CD14-positive monocyte (primary cell): Measurements from ENCODE around the gene SYPL1. TPM values are rescaled to one million over a fixed set of nuclear protein-coding genes. Genes with fewer than 3 reads are reported as not detected.

Experiments
- DNase-seq, 3 donors: peaks; one replicate each; pipeline ENCODE4 v3.0.0-alpha.2; 2011 to 2022
- H2AFZ ChIP-seq: 2 replicates; pipeline ENCODE4 v1.6.0; 2012; ENCODE audit warnings: mild to moderate bottlenecking, low read depth, low read length, inconsistent platforms; ENCODE audit not compliant: insufficient read depth, poor library complexity, severe bottlenecking
- H3K27ac ChIP-seq, 2 donors: 1 replicate in 1 of 2; 2 replicates in 1 of 2; pipeline ENCODE4 v1.5.1; 2012 to 2013; ENCODE audit warnings: low read length in 2 of 2, control low read depth in 1 of 2, inconsistent platforms in 1 of 2, low read depth in 1 of 2, mild to moderate bottlenecking in 1 of 2
- H3K27me3 ChIP-seq, 2 donors: one replicate each; pipeline versions ENCODE4 v1.6.0 to v1.6.1; 2011 to 2013; ENCODE audit warnings: low read length in 2 of 2; ENCODE audit not compliant: control insufficient read depth in 2 of 2, insufficient read depth in 2 of 2
- H3K36me3 ChIP-seq, 2 donors: replicated peaks in 1 of 2; 1 replicate in 1 of 2; 2 replicates in 1 of 2; pipeline versions ENCODE4 v1.5.1 to v1.6.1; 2012 to 2013; ENCODE audit warnings: low read length in 2 of 2, control low read depth in 1 of 2, inconsistent platforms in 1 of 2, mild to moderate bottlenecking in 1 of 2; ENCODE audit not compliant: insufficient read depth in 2 of 2, control insufficient read depth in 1 of 2
- H3K4me1 ChIP-seq, 2 donors: 1 replicate in 1 of 2; 2 replicates in 1 of 2; pipeline versions ENCODE4 v1.5.1 to v1.6.1; 2012 to 2013; ENCODE audit warnings: low read length in 2 of 2, control low read depth in 1 of 2, inconsistent platforms in 1 of 2, mild to moderate bottlenecking in 1 of 2, moderate library complexity in 1 of 2; ENCODE audit not compliant: insufficient read depth in 2 of 2, control insufficient read depth in 1 of 2
- H3K4me2 ChIP-seq: replicated peaks from 2 replicates; pipeline ENCODE3; 2012; ENCODE audit warnings: low read length, moderate library complexity, mild to moderate bottlenecking; ENCODE audit not compliant: poor library complexity, severe bottlenecking; ENCODE audit errors: extremely low read depth
- H3K4me3 ChIP-seq, 3 experiments: fragments of 200-600 bp in 1 of 3; sonication (generic) in 1 of 3; replicated peaks in 1 of 3; 1 replicate in 2 of 3; 2 replicates in 1 of 3; pipeline ENCODE4 v1.5.1; 2011 to 2013; ENCODE audit warnings: low read length in 3 of 3, mild to moderate bottlenecking in 3 of 3, control low read depth in 2 of 3, low read depth in 2 of 3, inconsistent platforms in 1 of 3, moderate library complexity in 1 of 3
- H3K79me2 ChIP-seq: 2 replicates; pipeline ENCODE4 v1.6.0; 2012; ENCODE audit warnings: mild to moderate bottlenecking, control low read depth, inconsistent platforms, low read length, moderate library complexity; ENCODE audit not compliant: insufficient read depth
- H3K9ac ChIP-seq: 2 replicates; pipeline ENCODE4 v1.6.0; 2017; ENCODE audit warnings: low read length, mild to moderate bottlenecking; ENCODE audit not compliant: insufficient read depth, poor library complexity, severe bottlenecking
- H3K9me3 ChIP-seq, 2 donors: replicated peaks in 1 of 2; 1 replicate in 1 of 2; 2 replicates in 1 of 2; pipeline versions ENCODE4 v1.5.1 to v1.6.1; 2012 to 2013; ENCODE audit warnings: low read length in 2 of 2, control low read depth in 1 of 2; ENCODE audit not compliant: control insufficient read depth in 1 of 2, insufficient read depth in 1 of 2
- H4K20me1 ChIP-seq: 2 replicates; pipeline ENCODE4 v1.6.0; 2012; ENCODE audit warnings: mild to moderate bottlenecking, low read length, control low read depth, moderate library complexity; ENCODE audit not compliant: insufficient read depth
- H3K27ac Mint-ChIP-seq, 7 donors: one replicate each; pipeline ENCODE4 v1.8.0; 2020; ENCODE audit warnings: mild to moderate bottlenecking in 7 of 7, mixed read lengths in 7 of 7, moderate library complexity in 6 of 7, inconsistent platforms in 2 of 7
- H3K27me3 Mint-ChIP-seq, 3 donors: one replicate each; pipeline ENCODE4 v1.8.0; 2021 to 2022; ENCODE audit warnings: low read depth in 3 of 3, mild to moderate bottlenecking in 3 of 3, mixed read lengths in 3 of 3, moderate library complexity in 3 of 3, inconsistent platforms in 1 of 3
- H3K36me3 Mint-ChIP-seq, 2 donors: one replicate each; pipeline ENCODE4 v1.8.0; 2020; ENCODE audit warnings: mixed read lengths in 2 of 2, inconsistent platforms in 1 of 2, mild to moderate bottlenecking in 1 of 2
- H3K4me1 Mint-ChIP-seq: one replicate; pipeline ENCODE4 v1.8.0; 2020; ENCODE audit warnings: mild to moderate bottlenecking, mixed read lengths
- H3K4me3 Mint-ChIP-seq, 2 donors: one replicate each; pipeline ENCODE4 v1.8.0; 2020; ENCODE audit warnings: mild to moderate bottlenecking in 2 of 2, mixed read lengths in 2 of 2, moderate library complexity in 1 of 2
- H3K9me3 Mint-ChIP-seq, 7 donors: one replicate each; pipeline ENCODE4 v1.8.0; 2020 to 2022; ENCODE audit warnings: mixed read lengths in 7 of 7, mild to moderate bottlenecking in 6 of 7, moderate library complexity in 6 of 7, inconsistent platforms in 2 of 7
- CTCF ChIP-seq: fragments of 200-600 bp; IDR thresholded peaks from one replicate; pipeline ENCODE4 v1.8.0; 2022; ENCODE audit warnings: antibody characterized with exemption, mild to moderate bottlenecking
- WGBS: methylation state at CpG from one replicate; pipeline ENCODE4 v1.1.5; 2013; ENCODE audit warnings: missing lambda C conversion rate; ENCODE audit not compliant: insufficient coverage; 5-methylcytosine and 5-hydroxymethylcytosine counted together
- intact Hi-C, 2 donors: fragments of 100-400 bp; cut with micrococcal nuclease; formaldehyde crosslinking; loops; one replicate each; pipeline versions ENCODE4 v1.15.0 to v1.15.1; 2023
- polyA plus RNA-seq, 3 donors: library from polyadenylated mRNA; depleted of rRNA in 1 of 3; unstranded in 2 of 3; stranded (reverse) in 1 of 3; fragments of 300-500 nt in 2 of 3; fragments of >200 nt in 1 of 3; fragmentation: Illumina TruSeq in 2 of 3; gene quantifications; 1 replicate in 2 of 3; 2 replicates in 1 of 3; pipeline ENCODE4 v1.2.3, GENCODE V29; 2012 to 2021

SYPL1 gene
- polyA plus RNA-seq, 3 donors = 22.3 to 82.1 (median 64.7) TPM

DNA sequence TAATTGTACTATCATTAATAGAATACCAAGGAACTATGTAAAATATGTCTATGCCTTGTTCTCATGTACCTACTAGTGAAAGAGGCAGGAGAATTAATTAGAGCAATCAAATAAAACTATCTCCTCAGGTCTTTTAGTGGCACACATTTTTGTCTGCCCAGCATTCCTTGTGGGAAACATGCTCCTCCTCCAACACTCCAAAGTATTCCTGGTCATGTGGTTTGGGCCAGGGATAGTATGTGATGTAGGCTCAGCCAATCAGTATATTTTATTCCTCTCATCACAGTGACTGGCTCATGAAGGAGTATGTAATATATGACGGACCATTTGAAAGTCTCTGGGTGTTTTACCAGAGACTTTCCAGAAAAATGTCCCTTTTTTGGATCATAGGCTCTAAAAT lies 16.7 kb upstream of the SYPL1 start:
- H3K4me1 Mint-ChIP-seq = peaks cover 9% of the 10 kb centered on the region
- H3K27ac Mint-ChIP-seq = no peak overlapping the region
- H3K27ac ChIP-seq = no peak overlapping the region
- H3K9me3 Mint-ChIP-seq = peaks cover 0 to 3% (median 0%) of the 10 kb centered on the region in 7 donors
- peaks cover 5 to 8% (median 5%) of the 10 kb centered on the region in 3 donors for H3K27me3 Mint-ChIP-seq
- H3K4me3 Mint-ChIP-seq = no peak overlapping the region
- intact Hi-C loops = no loop called here
- H3K4me3 ChIP-seq = no peak overlapping the region
- H3K79me2 ChIP-seq = no peaks in the 10 kb centered on the region
- no peaks in the 10 kb centered on the region for H3K9me3 ChIP-seq
- H3K9ac ChIP-seq = no peak overlapping the region
- H3K36me3 Mint-ChIP-seq = no peaks in the 10 kb centered on the region
- H3K4me2 ChIP-seq = no peak overlapping the region
- H2AFZ ChIP-seq = no peak overlapping the region
- no peak for TF ChIP-seq CTCF
- no peak for DNase-seq
- H3K4me1 ChIP-seq = peaks cover 8 to 12% of the 10 kb centered on the region in 2 donors
- no peaks in the 10 kb centered on the region for H3K27me3 ChIP-seq
- no peaks in the 10 kb centered on the region for H4K20me1 ChIP-seq
- WGBS = 100% methylated on average over 1 of the region's 1 CpG
- no peaks in the 10 kb centered on the region for H3K36me3 ChIP-seq

GRCh38 chr7:106127984-106128780 lies 16.1 kb upstream of the SYPL1 start:
- Histone ChIP-seq H3K9me3 (no peaks in the 10 kb centered on the region), H4K20me1 (no peaks in the 10 kb centered on the region), H3K4me2 (no peak overlapping the region), H3K4me1 (peaks cover 8 to 12% of the 10 kb centered on the region in 2 donors), H3K27ac (no peak overlapping the region), H3K9ac (no peak overlapping the region), H3K79me2 (no peaks in the 10 kb centered on the region), H3K36me3 (no peaks in the 10 kb centered on the region), H3K27me3 (no peaks in the 10 kb centered on the region), H2AFZ (no peak overlapping the region), H3K4me3 (no peak overlapping the region)
- WGBS = no CpG with 5 or more reads among the region's 5 CpGs
- peaks cover 0 to 3% (median 0%) of the 10 kb centered on the region in 7 donors for H3K9me3 Mint-ChIP-seq
- H3K4me1 Mint-ChIP-seq = peaks cover 9% of the 10 kb centered on the region
- no peaks in the 10 kb centered on the region for H3K36me3 Mint-ChIP-seq
- no peak overlapping the region for H3K4me3 Mint-ChIP-seq
- intact Hi-C loops = no loop called here
- no peak for TF ChIP-seq CTCF
- no peak for DNase-seq
- peak overlapping the region in 1 of 7 donors; percentile 64 for H3K27ac Mint-ChIP-seq
- H3K27me3 Mint-ChIP-seq = peaks cover 3 to 8% (median 5%) of the 10 kb centered on the region in 3 donors
